Activated CD8-positive, alpha-beta T cell treated with anti-CD3 and anti-CD28 coated beads, Interleukin-2, amount 10 ng/mL, durations not matched to agents 7 days and 5 days (primary cell): Measurements from ENCODE around the gene ZCWPW1. TPM values are rescaled to one million over a fixed set of nuclear protein-coding genes. Genes with fewer than 3 reads are reported as not detected.
A peak's percentile ranks its signal among the peaks of the same experiment; 100 is the strongest.
"Not testable (repeated sequence)": the region's sequence is repeated elsewhere in the genome, so short reads cannot be mapped to it uniquely, and the experiment has no call there.

Experiments used
- ATAC-seq: fragments of 150-1000 bp; cut with Tn5 transposase; one replicate; pipeline ENCODE4 v1.10.0; 2021; ENCODE audit warnings: moderate library complexity
- CTCF ChIA-PET: fragments of 350-600 bp; sonication (Branson Sonifier 250); formaldehyde crosslinking; loops from one replicate; lab custom pipeline; 2021; ENCODE audit warnings: antibody characterized with exemption; lab: Charles Lee
- POLR2A ChIA-PET: fragments of 350-600 bp; sonication (Branson Sonifier 250); formaldehyde crosslinking; loops from one replicate; lab custom pipeline; 2021; ENCODE audit warnings: antibody characterized with exemption; lab: Charles Lee
- DNase-seq: peaks from one replicate; pipeline ENCODE4 v3.0.0-alpha.2; 2020
- H3K27ac Mint-ChIP-seq: one replicate; pipeline ENCODE4 v1.8.0; 2021; ENCODE audit warnings: mild to moderate bottlenecking, mixed read lengths
- H3K27me3 Mint-ChIP-seq: one replicate; pipeline ENCODE4 v1.8.0; 2021; ENCODE audit warnings: low read depth, mixed read lengths
- H3K36me3 Mint-ChIP-seq: one replicate; pipeline ENCODE4 v1.8.0; 2021; ENCODE audit warnings: low read depth, mixed read lengths
- H3K4me1 Mint-ChIP-seq: one replicate; pipeline ENCODE4 v1.8.0; 2021; ENCODE audit warnings: low read depth, mixed read lengths
- H3K4me3 Mint-ChIP-seq: one replicate; pipeline ENCODE4 v1.8.0; 2021; ENCODE audit warnings: mild to moderate bottlenecking, mixed read lengths
- H3K9me3 Mint-ChIP-seq: one replicate; pipeline ENCODE4 v1.8.0; 2022; ENCODE audit warnings: mixed read lengths; ENCODE audit not compliant: insufficient read depth
- total RNA-seq, 2 experiments: library from RNA; stranded (reverse); gene quantifications; one replicate each; pipeline ENCODE4 v1.2.3, GENCODE V29; 2021

The ZCWPW1 gene
- total RNA-seq, 2 experiments from 2014 or later: 2.6 to 2.8 TPM

GRCh38 chr7:100438731-100439130, 10.2 kb upstream of the ZCWPW1 start:
- CTCF ChIA-PET: interaction anchor here (1.0 to 1.2 kb wide), 2 partner anchors 32 to 38 kb away, joined by 3 to 4 read pairs; no protein-coding TSS in a partner anchor
- not testable (repeated sequence) for H3K27me3 Mint-ChIP-seq, H3K4me3 Mint-ChIP-seq, H3K27ac Mint-ChIP-seq, H3K9me3 Mint-ChIP-seq, ATAC-seq, DNase-seq
- Mint-ChIP-seq H3K36me3 (peaks cover 26% of the 10 kb centered on the region), H3K4me1 (peaks cover 22% of the 10 kb centered on the region)
- POLR2A ChIA-PET: interaction anchor here (0.9 kb wide), 1 partner anchor 9 kb away, joined by 3 read pairs; the partner anchor contains the start of gene MEPCE

- no peak for DNase-seq
- Mint-ChIP-seq H3K9me3 (no peaks in the 10 kb centered on the region), H3K4me3 (no peak overlapping the region), H3K36me3 (peaks cover 31% of the 10 kb centered on the region), H3K4me1 (peaks cover 24% of the 10 kb centered on the region), H3K27ac (peak overlapping the region; percentile 53), H3K27me3 (no peaks in the 10 kb centered on the region)
- no peak for ATAC-seq
- POLR2A ChIA-PET: interaction anchor here (0.6 to 1.1 kb wide), 3 partner anchors 10 to 300 kb away, joined by 3 to 4 read pairs (median 3); partner anchors contain the start of gene ZCWPW1
- CTCF ChIA-PET: interaction anchor here (1.2 to 2.2 kb wide), 3 partner anchors 12 to 146 kb away, joined by 4 to 9 read pairs (median 6); no protein-coding TSS in a partner anchor
Measured at GRCh38 chr7:100438172-100438571, 9.7 kb upstream of the ZCWPW1 start.

GRCh38 chr7:100437150-100438100, 8.9 kb upstream of the ZCWPW1 start:
- CTCF ChIA-PET: interaction anchor here (0.6 to 2.2 kb wide), 6 partner anchors 9 to 247 kb away, joined by 3 to 9 read pairs (median 6); partner anchors contain the start of gene ZCWPW1
- no peak overlapping the region for H3K27ac Mint-ChIP-seq
- ATAC-seq: no peak

GRCh38 chr7:100435401-100436304, 7.2 kb upstream of the ZCWPW1 start:
- no peaks in the 10 kb centered on the region for H3K9me3 Mint-ChIP-seq
- peak; percentile 42 for ATAC-seq
- no peaks in the 10 kb centered on the region for H3K27me3 Mint-ChIP-seq
- H3K4me1 Mint-ChIP-seq: peaks cover 45% of the 10 kb centered on the region
- ChIA-PET POLR2A (interaction anchor here (0.6 to 1.8 kb wide), 5 partner anchors 9 to 883 kb away, joined by 3 to 14 read pairs (median 5); no protein-coding TSS in a partner anchor), CTCF (interaction anchor here (0.7 to 2.2 kb wide), 7 partner anchors 9 to 246 kb away, joined by 3 to 9 read pairs (median 4); no protein-coding TSS in a partner anchor)
- DNase-seq: peak; percentile 61
- peak overlapping the region; percentile 92 for H3K4me3 Mint-ChIP-seq
- H3K36me3 Mint-ChIP-seq: peaks cover 54% of the 10 kb centered on the region
- H3K27ac Mint-ChIP-seq: peak overlapping the region; percentile 98

More at GRCh38 chr7:100437150-100438100, 8.9 kb upstream of the ZCWPW1 start:
- Mint-ChIP-seq H3K36me3 (peaks cover 39% of the 10 kb centered on the region), H3K4me1 (peaks cover 29% of the 10 kb centered on the region), H3K27me3 (no peaks in the 10 kb centered on the region), H3K9me3 (no peaks in the 10 kb centered on the region), H3K4me3 (peak overlapping the region; percentile 92)
- DNase-seq: no peak
- POLR2A ChIA-PET: interaction anchor here (0.6 to 1.7 kb wide), 11 partner anchors 8 to 299 kb away, joined by 3 to 14 read pairs (median 3); partner anchors contain the start of genes LRCH4, MOSPD3 and ZCWPW1

GRCh38 chr7:100434297-100435144, 6.0 kb upstream of the ZCWPW1 start:
- ATAC-seq: no peak

GRCh38 chr7:100433592-100434296, 5.2 kb upstream of the ZCWPW1 start:
- Mint-ChIP-seq H3K4me3 (peak overlapping the region; percentile 92), H3K9me3 (no peaks in the 10 kb centered on the region), H3K36me3 (peaks cover 65% of the 10 kb centered on the region), H3K27me3 (peaks cover 4% of the 10 kb centered on the region), H3K27ac (peak overlapping the region; percentile 97), H3K4me1 (peaks cover 48% of the 10 kb centered on the region)
- DNase-seq (no peak), ATAC-seq (no peak)
- POLR2A ChIA-PET: interaction anchor here (0.8 to 1.7 kb wide), 3 partner anchors 11 to 153 kb away, joined by 3 to 4 read pairs (median 3); partner anchors contain the start of gene FBXO24
- CTCF ChIA-PET: interaction anchor here (0.8 to 1.6 kb wide), 3 partner anchors 11 to 49 kb away, joined by 4 to 5 read pairs (median 4); no protein-coding TSS in a partner anchor

More at GRCh38 chr7:100434297-100435144, 6.0 kb upstream of the ZCWPW1 start:
- no peak for DNase-seq
- peaks cover under 1% of the 10 kb centered on the region for H3K27me3 Mint-ChIP-seq
- POLR2A ChIA-PET: interaction anchor here (0.8 to 1.8 kb wide), 4 partner anchors 10 to 152 kb away, joined by 3 to 5 read pairs (median 4); partner anchors contain the start of gene FBXO24
- no peaks in the 10 kb centered on the region for H3K9me3 Mint-ChIP-seq
- peak overlapping the region; percentile 97 for H3K27ac Mint-ChIP-seq
- CTCF ChIA-PET: interaction anchor here (0.7 to 1.6 kb wide), 4 partner anchors 10 to 48 kb away, joined by 3 to 5 read pairs (median 4); no protein-coding TSS in a partner anchor
- H3K4me1 Mint-ChIP-seq: peaks cover 48% of the 10 kb centered on the region
- H3K36me3 Mint-ChIP-seq: peaks cover 61% of the 10 kb centered on the region
- peak overlapping the region; percentile 92 for H3K4me3 Mint-ChIP-seq

- H3K4me3 Mint-ChIP-seq: peak overlapping the region; percentile 30
- H3K27ac Mint-ChIP-seq: peak overlapping the region; percentile 97
- no peak for DNase-seq
- peaks cover 4% of the 10 kb centered on the region for H3K27me3 Mint-ChIP-seq
- H3K9me3 Mint-ChIP-seq: no peaks in the 10 kb centered on the region
- H3K36me3 Mint-ChIP-seq: peaks cover 64% of the 10 kb centered on the region
- H3K4me1 Mint-ChIP-seq: peaks cover 48% of the 10 kb centered on the region
- no peak for ATAC-seq
- POLR2A ChIA-PET: no interaction called here
- CTCF ChIA-PET: interaction anchor here (0.8 kb wide), 1 partner anchor 17 kb away, joined by 4 read pairs; no protein-coding TSS in a partner anchor
Measured at GRCh38 chr7:100433276-100433591, 4.7 kb upstream of the ZCWPW1 start.

- Mint-ChIP-seq H3K36me3 (peaks cover 66% of the 10 kb centered on the region), H3K4me1 (peaks cover 53% of the 10 kb centered on the region), H3K27me3 (peaks cover 4% of the 10 kb centered on the region), H3K27ac (peak overlapping the region; percentile 97), H3K4me3 (peak overlapping the region; percentile 88), H3K9me3 (peaks cover 3% of the 10 kb centered on the region)
- POLR2A ChIA-PET: no interaction called here
- DNase-seq (no peak), ATAC-seq (no peak)
- CTCF ChIA-PET: no interaction called here
Measured at GRCh38 chr7:100432621-100433275, 4.2 kb upstream of the ZCWPW1 start.

GRCh38 chr7:100432053-100432452, 3.5 kb upstream of the ZCWPW1 start:
- Mint-ChIP-seq H3K27ac (peak overlapping the region; percentile 97), H3K27me3 (peaks cover 4% of the 10 kb centered on the region), H3K9me3 (peaks cover 3% of the 10 kb centered on the region), H3K4me3 (peak overlapping the region; percentile 88), H3K4me1 (peaks cover 55% of the 10 kb centered on the region), H3K36me3 (peaks cover 67% of the 10 kb centered on the region)
- no peak for DNase-seq
- ATAC-seq: no peak
- ChIA-PET POLR2A (no interaction called here), CTCF (no interaction called here)
